ENCODE data around the gene POU4F1. TPM values are rescaled to one million over a fixed set of nuclear protein-coding genes. Genes with fewer than 3 reads are reported as not detected.

Gene POU4F1
- total and polyA plus RNA-seq, 2 of the 13 experiments (the other 11 are each of a cell fraction or from before 2014, with no cell fraction given), result 1.0 to 1.1 TPM

DNA sequence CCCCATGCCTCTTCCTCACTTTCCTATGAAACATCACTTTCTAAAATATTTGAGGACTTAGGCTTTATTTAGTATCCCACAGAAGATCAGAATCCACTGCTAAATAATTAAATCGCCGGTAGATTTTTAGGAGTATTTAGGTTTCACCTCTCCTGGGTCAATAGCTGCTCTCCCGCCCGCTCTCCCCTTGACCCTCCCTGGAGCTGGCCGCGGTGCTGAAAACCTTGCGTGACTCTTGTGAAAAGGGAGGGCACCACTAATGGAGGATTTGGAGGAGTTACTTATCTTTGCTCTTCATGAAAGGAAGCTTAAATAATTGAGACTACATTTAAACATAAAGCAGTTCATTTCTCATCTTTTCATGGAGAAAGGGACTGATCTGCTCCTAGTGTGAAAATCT is 14.1 kb downstream of the POU4F1 start (continued):
- TF ChIP-seq, protein P1, sequence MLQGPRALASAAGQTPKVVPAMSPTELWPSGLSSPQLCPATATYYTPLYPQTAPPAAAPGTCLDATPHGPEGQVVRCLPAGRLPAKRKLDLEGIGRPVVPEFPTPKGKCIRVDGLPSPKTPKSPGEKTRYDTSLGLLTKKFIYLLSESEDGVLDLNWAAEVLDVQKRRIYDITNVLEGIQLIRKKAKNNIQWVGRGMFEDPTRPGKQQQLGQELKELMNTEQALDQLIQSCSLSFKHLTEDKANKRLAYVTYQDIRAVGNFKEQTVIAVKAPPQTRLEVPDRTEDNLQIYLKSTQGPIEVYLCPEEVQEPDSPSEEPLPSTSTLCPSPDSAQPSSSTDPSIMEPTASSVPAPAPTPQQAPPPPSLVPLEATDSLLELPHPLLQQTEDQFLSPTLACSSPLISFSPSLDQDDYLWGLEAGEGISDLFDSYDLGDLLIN (CRISPR knock-in tag; IDR thresholded peaks at IDR 0.05; ENCODE audit: borderline replicate concordance), result no peak
- TF ChIP-seq ZNF547 (CRISPR knock-in tag; IDR thresholded peaks at IDR 0.05), result no peak
- TF ChIP-seq, protein P2, sequence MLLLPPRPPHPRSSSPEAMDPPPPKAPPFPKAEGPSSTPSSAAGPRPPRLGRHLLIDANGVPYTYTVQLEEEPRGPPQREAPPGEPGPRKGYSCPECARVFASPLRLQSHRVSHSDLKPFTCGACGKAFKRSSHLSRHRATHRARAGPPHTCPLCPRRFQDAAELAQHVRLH (CRISPR knock-in tag; IDR thresholded peaks at IDR 0.05; ENCODE audit: borderline replicate concordance, low read depth), result no peak
- peak in 1 of 2 experiments; percentile 17; a peak in 1 of 4 replicates for TF ChIP-seq NR2F1 (CRISPR knock-in tag; IDR thresholded peaks at IDR 0.05)
- TF ChIP-seq FOSL2 (CRISPR knock-in tag; IDR thresholded peaks at IDR 0.05), result 0 out of 2 replicates have a peak, but pooled peaks have one; percentile 15
- TF ChIP-seq NCOA1 (CRISPR knock-in tag; IDR thresholded peaks at IDR 0.05), result no peak
- TF ChIP-seq ZNF883 (CRISPR knock-in tag; IDR thresholded peaks at IDR 0.05; ENCODE audit: not compliant biosample characterization), result no peak
- no peak for TF ChIP-seq HMG20B (CRISPR knock-in tag; conservative IDR thresholded peaks at IDR 0.05)
- no peak for TF ChIP-seq ZNF432 (CRISPR knock-in tag; IDR thresholded peaks at IDR 0.05; ENCODE audit: borderline replicate concordance)
- TF ChIP-seq CEBPZ (IDR thresholded peaks at IDR 0.05; ENCODE audit: low read length), result no peak
- TF ChIP-seq YEATS4 (CRISPR knock-in tag; IDR thresholded peaks at IDR 0.05; ENCODE audit: borderline replicate concordance), result no peak
- 0 out of 2 replicates have a peak, but pooled peaks have one; percentile 58 for TF ChIP-seq HBP1 (CRISPR knock-in tag; IDR thresholded peaks at IDR 0.05; ENCODE audit: low read depth)
- TF ChIP-seq ZNF563 (CRISPR knock-in tag; IDR thresholded peaks at IDR 0.05), result no peak
- no peak for TF ChIP-seq RBM22 (optimal IDR thresholded peaks at IDR 0.05; ENCODE audit: low read length)
- TF ChIP-seq, protein P3, sequence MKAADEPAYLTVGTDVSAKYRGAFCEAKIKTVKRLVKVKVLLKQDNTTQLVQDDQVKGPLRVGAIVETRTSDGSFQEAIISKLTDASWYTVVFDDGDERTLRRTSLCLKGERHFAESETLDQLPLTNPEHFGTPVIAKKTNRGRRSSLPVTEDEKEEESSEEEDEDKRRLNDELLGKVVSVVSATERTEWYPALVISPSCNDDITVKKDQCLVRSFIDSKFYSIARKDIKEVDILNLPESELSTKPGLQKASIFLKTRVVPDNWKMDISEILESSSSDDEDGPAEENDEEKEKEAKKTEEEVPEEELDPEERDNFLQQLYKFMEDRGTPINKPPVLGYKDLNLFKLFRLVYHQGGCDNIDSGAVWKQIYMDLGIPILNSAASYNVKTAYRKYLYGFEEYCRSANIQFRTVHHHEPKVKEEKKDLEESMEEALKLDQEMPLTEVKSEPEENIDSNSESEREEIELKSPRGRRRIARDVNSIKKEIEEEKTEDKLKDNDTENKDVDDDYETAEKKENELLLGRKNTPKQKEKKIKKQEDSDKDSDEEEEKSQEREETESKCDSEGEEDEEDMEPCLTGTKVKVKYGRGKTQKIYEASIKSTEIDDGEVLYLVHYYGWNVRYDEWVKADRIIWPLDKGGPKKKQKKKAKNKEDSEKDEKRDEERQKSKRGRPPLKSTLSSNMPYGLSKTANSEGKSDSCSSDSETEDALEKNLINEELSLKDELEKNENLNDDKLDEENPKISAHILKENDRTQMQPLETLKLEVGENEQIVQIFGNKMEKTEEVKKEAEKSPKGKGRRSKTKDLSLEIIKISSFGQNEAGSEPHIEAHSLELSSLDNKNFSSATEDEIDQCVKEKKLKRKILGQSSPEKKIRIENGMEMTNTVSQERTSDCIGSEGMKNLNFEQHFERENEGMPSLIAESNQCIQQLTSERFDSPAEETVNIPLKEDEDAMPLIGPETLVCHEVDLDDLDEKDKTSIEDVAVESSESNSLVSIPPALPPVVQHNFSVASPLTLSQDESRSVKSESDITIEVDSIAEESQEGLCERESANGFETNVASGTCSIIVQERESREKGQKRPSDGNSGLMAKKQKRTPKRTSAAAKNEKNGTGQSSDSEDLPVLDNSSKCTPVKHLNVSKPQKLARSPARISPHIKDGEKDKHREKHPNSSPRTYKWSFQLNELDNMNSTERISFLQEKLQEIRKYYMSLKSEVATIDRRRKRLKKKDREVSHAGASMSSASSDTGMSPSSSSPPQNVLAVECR (CRISPR knock-in tag; IDR thresholded peaks at IDR 0.05; ENCODE audit: borderline replicate concordance), result no peak
- TF ChIP-seq, protein P4, sequence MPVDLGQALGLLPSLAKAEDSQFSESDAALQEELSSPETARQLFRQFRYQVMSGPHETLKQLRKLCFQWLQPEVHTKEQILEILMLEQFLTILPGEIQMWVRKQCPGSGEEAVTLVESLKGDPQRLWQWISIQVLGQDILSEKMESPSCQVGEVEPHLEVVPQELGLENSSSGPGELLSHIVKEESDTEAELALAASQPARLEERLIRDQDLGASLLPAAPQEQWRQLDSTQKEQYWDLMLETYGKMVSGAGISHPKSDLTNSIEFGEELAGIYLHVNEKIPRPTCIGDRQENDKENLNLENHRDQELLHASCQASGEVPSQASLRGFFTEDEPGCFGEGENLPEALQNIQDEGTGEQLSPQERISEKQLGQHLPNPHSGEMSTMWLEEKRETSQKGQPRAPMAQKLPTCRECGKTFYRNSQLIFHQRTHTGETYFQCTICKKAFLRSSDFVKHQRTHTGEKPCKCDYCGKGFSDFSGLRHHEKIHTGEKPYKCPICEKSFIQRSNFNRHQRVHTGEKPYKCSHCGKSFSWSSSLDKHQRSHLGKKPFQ (CRISPR knock-in tag; IDR thresholded peaks at IDR 0.05; ENCODE audit: insufficient replicate concordance), result no peak
- no peak for TF ChIP-seq ZFP36 (IDR thresholded peaks at IDR 0.05; ENCODE audit: borderline replicate concordance, low read depth, low read length, partially characterized antibody)
